Activated CD4-positive, alpha-beta memory T cell treated with anti-CD3 and anti-CD28 coated beads, Interleukin-2, amount 10 ng/mL, durations not matched to agents 7 days and 5 days (primary cell): Measurements from ENCODE around the gene SMIM5. TPM values are rescaled to one million over a fixed set of nuclear protein-coding genes. Genes with fewer than 3 reads are reported as not detected.
A peak's percentile ranks its signal among the peaks of the same experiment; 100 is the strongest.

Experiments used
- CTCF ChIA-PET: fragments of 350-600 bp; sonication (Branson Sonifier 250); formaldehyde crosslinking; loops from one replicate; lab custom pipeline; 2021; ENCODE audit warnings: antibody characterized with exemption, inconsistent platforms; lab: Charles Lee
- POLR2A ChIA-PET: fragments of 350-600 bp; sonication (Branson Sonifier 250); formaldehyde crosslinking; loops from one replicate; lab custom pipeline; 2021; ENCODE audit warnings: antibody characterized with exemption; lab: Charles Lee
- DNase-seq: peaks from one replicate; pipeline ENCODE4 v3.0.0-alpha.2; 2020
- H3K27ac Mint-ChIP-seq: one replicate; pipeline ENCODE4 v1.8.0; 2021; ENCODE audit warnings: mild to moderate bottlenecking, mixed read lengths
- H3K27me3 Mint-ChIP-seq: one replicate; pipeline ENCODE4 v1.8.0; 2021; ENCODE audit warnings: mixed read lengths
- H3K36me3 Mint-ChIP-seq: one replicate; pipeline ENCODE4 v1.8.0; 2021; ENCODE audit warnings: low read depth, mixed read lengths
- H3K4me1 Mint-ChIP-seq: one replicate; pipeline ENCODE4 v1.8.0; 2021; ENCODE audit warnings: mixed read lengths
- H3K4me3 Mint-ChIP-seq: one replicate; pipeline ENCODE4 v1.8.0; 2021; ENCODE audit warnings: mild to moderate bottlenecking, mixed read lengths
- H3K9me3 Mint-ChIP-seq: one replicate; pipeline ENCODE4 v1.8.0; 2021; ENCODE audit warnings: mixed read lengths
- total RNA-seq, 2 experiments: library from RNA; stranded (reverse); gene quantifications; one replicate each; pipeline ENCODE4 v1.2.3, GENCODE V29; 2021

The SMIM5 gene
- total RNA-seq, 2 experiments from 2014 or later, result not detected

DNA sequence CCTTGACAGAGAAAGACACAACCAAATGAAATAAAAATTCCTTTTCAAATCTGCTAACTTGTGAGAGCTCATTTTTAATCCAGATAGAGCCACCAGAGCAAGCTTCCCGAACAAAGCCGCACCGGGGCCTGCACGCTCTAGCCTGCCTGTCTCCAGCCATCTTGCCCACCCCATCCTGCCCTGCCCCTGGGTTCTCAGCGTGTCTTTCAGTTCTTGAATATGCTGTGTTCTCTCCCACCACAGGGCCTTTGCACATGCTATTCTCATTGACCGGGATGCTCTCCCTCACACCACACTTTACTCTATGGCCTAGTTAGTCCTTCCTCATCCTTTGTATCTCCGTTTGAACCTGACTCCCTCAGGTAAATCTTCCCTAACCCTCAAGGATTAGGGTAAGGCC, 14.7 kb downstream of the SMIM5 start:
- H3K4me1 Mint-ChIP-seq, result peaks cover 15% of the 10 kb centered on the region
- H3K36me3 Mint-ChIP-seq, result peaks cover 15% of the 10 kb centered on the region
- no peak overlapping the region for H3K27ac Mint-ChIP-seq
- no peaks in the 10 kb centered on the region for H3K27me3 Mint-ChIP-seq
- DNase-seq, result no peak
- no peak overlapping the region for H3K4me3 Mint-ChIP-seq
- ChIA-PET CTCF (interaction anchor here (0.7 kb wide), 1 partner anchor 24 kb away, joined by 3 read pairs; no protein-coding TSS in a partner anchor), POLR2A (interaction anchor here (1.1 kb wide), 1 partner anchor 19 kb away, joined by 7 read pairs; the partner anchor contains the start of genes RECQL5 and SAP30BP)
- no peaks in the 10 kb centered on the region for H3K9me3 Mint-ChIP-seq

DNA sequence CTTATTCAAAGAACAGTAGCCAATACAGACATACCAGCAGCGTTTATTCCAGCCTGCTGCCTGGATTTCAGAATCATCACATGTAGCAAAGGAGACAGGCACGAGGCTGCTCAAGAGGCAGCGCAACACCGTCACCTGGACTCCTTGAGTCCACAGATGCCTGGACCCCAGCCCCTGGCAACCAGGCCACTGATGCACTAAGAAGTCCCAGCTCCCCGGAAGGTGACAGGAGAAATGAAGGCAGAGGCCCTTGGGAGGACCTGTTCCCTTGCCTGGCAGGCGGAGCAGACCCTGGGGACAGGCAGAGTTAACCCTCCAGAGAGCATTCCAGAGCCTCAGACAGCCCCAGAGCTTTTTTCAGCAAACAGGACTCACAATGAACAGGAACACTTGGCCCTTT, 16.5 kb downstream of the SMIM5 start:
- Mint-ChIP-seq H3K9me3 (no peaks in the 10 kb centered on the region), H3K4me3 (no peak overlapping the region), H3K4me1 (peaks cover 15% of the 10 kb centered on the region), H3K27ac (no peak overlapping the region), H3K36me3 (peaks cover 15% of the 10 kb centered on the region), H3K27me3 (no peaks in the 10 kb centered on the region)
- CTCF ChIA-PET, result interaction anchor here (0.5 to 2.8 kb wide), 4 partner anchors 16 to 443 kb away, joined by 4 to 13 read pairs (median 6); partner anchors contain the start of gene SMIM5
- POLR2A ChIA-PET, result interaction anchor here (1.4 kb wide), 1 partner anchor 17 kb away, joined by 4 read pairs; the partner anchor contains the start of genes RECQL5 and SAP30BP
- no peak for DNase-seq

DNA sequence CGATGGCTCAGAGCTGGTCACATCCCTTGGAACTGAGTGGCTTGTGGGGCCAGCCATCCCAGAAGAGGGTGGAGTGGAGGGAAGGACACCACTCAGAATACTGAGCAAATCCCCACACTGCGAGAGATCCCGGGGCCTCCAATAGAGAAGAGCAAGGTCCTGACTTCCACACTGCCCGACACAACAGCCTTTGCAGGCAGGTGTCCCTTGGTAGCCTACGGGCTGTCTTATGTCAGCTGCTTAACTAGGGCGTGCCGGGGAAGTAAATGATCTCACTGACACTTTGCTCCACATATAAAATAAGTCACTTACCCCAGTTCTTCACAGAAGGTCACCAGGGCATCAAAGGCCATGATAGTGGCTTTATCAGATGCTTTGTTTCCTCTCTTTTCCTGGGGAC, 17.6 kb downstream of the SMIM5 start:
- DNase-seq, result no peak
- CTCF ChIA-PET, result interaction anchor here (2.8 kb wide), 1 partner anchor 18 kb away, joined by 13 read pairs; the partner anchor contains the start of gene SMIM5
- Mint-ChIP-seq H3K4me3 (no peak overlapping the region), H3K9me3 (no peaks in the 10 kb centered on the region), H3K27me3 (no peaks in the 10 kb centered on the region), H3K4me1 (peaks cover 10% of the 10 kb centered on the region), H3K27ac (no peak overlapping the region), H3K36me3 (peaks cover 15% of the 10 kb centered on the region)
- POLR2A ChIA-PET, result interaction anchor here (0.8 to 1.4 kb wide), 2 partner anchors 16 kb away, joined by 3 to 4 read pairs; partner anchors contain the start of genes RECQL5 and SAP30BP

DNA sequence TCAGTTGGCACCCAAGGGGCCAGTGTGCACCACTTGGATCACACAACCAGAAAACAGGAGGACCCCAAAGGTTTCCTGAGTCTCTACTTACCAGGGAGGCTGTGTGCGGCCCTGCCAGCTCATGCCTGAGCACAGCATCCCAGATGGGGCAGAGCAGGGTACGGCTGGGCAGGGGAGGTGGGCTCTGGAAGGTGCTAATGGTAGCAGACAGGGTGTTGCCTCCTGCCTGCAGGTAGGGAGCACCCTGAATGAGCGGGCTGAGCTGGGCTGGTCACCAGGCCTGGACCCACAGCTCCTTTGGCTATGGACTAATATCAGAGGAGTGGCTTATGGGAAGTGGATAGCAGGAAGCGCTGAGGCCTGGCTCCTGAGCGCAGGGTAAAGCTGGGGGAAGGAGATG, 19.1 kb downstream of the SMIM5 start:
- H3K27me3 Mint-ChIP-seq, result no peaks in the 10 kb centered on the region
- DNase-seq, result no peak
- H3K9me3 Mint-ChIP-seq, result no peaks in the 10 kb centered on the region
- H3K4me3 Mint-ChIP-seq, result no peak overlapping the region
- peaks cover 19% of the 10 kb centered on the region for H3K36me3 Mint-ChIP-seq
- peaks cover 2% of the 10 kb centered on the region for H3K4me1 Mint-ChIP-seq
- POLR2A ChIA-PET, result interaction anchor here (1.2 kb wide), 1 partner anchor 14 kb away, joined by 3 read pairs; the partner anchor contains the start of gene RECQL5
- H3K27ac Mint-ChIP-seq, result no peak overlapping the region
- CTCF ChIA-PET, result interaction anchor here (0.5 to 5.4 kb wide), 4 partner anchors 15 to 404 kb away, joined by 3 to 31 read pairs (median 7); partner anchors contain the start of genes RECQL5, SAP30BP and SMIM5

DNA sequence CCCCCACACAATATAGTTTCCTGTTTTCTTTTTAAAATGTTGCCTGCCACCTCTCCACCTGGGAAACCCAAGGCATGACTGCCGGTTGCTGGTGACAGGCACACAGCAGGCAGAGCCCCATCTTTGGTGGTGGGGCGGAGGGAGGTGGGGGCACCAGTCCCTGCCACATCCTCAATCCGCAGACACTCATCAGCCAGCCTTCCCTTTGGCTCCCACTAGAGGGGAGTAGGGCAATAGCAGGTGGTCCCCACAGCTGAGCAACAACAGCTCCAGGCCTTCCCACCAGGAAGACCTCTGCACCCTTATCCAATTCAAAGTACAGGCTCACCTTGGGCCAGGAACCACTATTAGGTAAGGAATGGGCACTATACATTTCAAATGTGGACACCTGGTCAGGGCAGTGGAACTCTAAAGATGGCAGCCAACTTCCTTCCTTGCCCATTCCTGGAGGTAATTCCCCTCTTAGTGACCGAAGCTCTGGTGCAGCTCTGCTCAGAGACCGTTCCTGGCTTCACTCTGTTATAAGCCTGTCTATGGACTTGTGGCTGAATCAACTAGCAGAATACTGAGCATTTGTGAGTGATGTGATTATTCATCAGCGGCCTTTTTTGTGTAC, 19.8 kb downstream of the SMIM5 start:
- Mint-ChIP-seq H3K9me3 (no peaks in the 10 kb centered on the region), H3K4me1 (peaks cover 2% of the 10 kb centered on the region), H3K4me3 (no peak overlapping the region), H3K27me3 (no peaks in the 10 kb centered on the region), H3K27ac (peak overlapping the region; percentile 42), H3K36me3 (peaks cover 20% of the 10 kb centered on the region)
- no peak for DNase-seq
- POLR2A ChIA-PET, result interaction anchor here (1.2 kb wide), 1 partner anchor 14 kb away, joined by 3 read pairs; the partner anchor contains the start of gene RECQL5
- CTCF ChIA-PET, result interaction anchor here (0.6 to 5.4 kb wide), 5 partner anchors 14 to 192 kb away, joined by 3 to 31 read pairs (median 5); partner anchors contain the start of genes RECQL5, SAP30BP and SMIM5

DNA sequence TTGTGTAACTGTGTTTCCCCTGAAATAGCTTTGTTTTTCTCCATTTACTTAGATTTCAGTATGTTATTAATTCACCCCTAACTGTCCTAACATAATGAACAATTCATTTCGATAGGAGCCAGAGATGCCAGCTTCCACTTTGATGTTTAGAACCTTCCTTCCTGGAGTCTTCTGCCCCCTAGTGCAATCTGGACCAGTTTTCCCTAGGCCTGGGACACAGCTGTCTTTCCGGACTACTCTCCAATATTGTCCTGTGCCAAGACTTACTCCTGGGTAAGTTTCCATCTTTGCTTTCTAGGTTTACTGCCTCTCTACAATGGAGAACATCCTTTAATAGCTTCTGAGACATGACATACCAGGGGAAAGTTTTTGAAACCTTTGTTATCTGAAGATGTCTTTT, 20.9 kb downstream of the SMIM5 start:
- Mint-ChIP-seq H3K36me3 (peaks cover 15% of the 10 kb centered on the region), H3K9me3 (no peaks in the 10 kb centered on the region), H3K4me3 (no peak overlapping the region), H3K27me3 (no peaks in the 10 kb centered on the region), H3K4me1 (peaks cover 2% of the 10 kb centered on the region), H3K27ac (no peak overlapping the region)
- ChIA-PET POLR2A (interaction anchor here (0.6 to 1.2 kb wide), 3 partner anchors 8 to 198 kb away, joined by 3 read pairs; partner anchors contain the start of genes RECQL5, SAP30BP and TMEM94), CTCF (interaction anchor here (1.0 to 5.4 kb wide), 5 partner anchors 8 to 99 kb away, joined by 3 to 31 read pairs (median 6); partner anchors contain the start of gene SMIM5)
- no peak for DNase-seq

DNA sequence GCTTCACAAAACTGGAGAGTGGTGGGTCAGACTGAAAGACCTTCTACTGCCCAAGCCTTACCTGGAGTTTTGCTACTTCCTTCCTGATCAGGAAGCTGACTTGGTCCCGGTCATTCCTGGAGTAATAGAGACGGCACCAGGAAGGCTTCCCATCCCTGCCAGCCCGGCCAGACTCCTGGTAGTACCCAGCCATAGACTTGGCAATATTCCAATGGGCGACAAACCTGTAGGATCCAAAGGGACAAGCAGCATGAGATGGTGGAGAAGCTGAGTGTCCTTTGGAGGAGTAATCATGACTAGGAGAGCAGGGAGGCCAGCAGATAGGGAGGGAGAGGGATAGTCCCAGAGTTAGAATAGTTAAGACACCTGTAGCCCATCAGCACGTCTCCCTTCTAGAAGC, 25.0 kb downstream of the SMIM5 start:
- Mint-ChIP-seq H3K4me3 (no peak overlapping the region), H3K27me3 (no peaks in the 10 kb centered on the region), H3K36me3 (peaks cover 11% of the 10 kb centered on the region), H3K4me1 (no peaks in the 10 kb centered on the region), H3K9me3 (no peaks in the 10 kb centered on the region), H3K27ac (no peak overlapping the region)
- no peak for DNase-seq
- POLR2A ChIA-PET, result interaction anchor here (1.0 to 3.8 kb wide), 2 partner anchors 8 to 9 kb away, joined by 3 to 24 read pairs; partner anchors contain the start of genes RECQL5 and SAP30BP
- CTCF ChIA-PET, result interaction anchor here (1.0 to 1.9 kb wide), 5 partner anchors 8 to 91 kb away, joined by 3 to 5 read pairs (median 3); partner anchors contain the start of genes RECQL5 and SMIM5

DNA sequence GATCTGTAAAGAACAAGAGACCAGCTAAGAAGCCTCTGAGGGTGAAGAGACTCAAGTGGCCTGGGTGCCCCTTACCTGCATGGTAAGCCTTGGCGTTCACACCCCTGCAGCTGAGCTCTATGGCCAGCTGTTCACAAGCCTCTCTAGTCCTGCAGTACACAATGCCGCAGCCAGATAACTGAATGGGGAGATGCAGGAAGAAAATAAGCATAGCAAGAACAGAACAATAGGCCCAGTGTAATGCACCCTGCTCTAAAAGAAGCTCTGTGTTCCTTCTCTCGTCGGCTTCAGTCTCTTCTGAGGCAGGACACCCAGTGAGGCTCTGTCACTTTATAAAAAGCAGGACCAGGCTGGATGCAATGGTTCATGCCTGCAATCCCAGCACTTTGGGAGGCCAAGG, 28.3 kb downstream of the SMIM5 start:
- no peak overlapping the region for H3K27ac Mint-ChIP-seq
- CTCF ChIA-PET, result interaction anchor here (1.2 kb wide), 1 partner anchor 29 kb away, joined by 5 read pairs; no protein-coding TSS in a partner anchor

DNA sequence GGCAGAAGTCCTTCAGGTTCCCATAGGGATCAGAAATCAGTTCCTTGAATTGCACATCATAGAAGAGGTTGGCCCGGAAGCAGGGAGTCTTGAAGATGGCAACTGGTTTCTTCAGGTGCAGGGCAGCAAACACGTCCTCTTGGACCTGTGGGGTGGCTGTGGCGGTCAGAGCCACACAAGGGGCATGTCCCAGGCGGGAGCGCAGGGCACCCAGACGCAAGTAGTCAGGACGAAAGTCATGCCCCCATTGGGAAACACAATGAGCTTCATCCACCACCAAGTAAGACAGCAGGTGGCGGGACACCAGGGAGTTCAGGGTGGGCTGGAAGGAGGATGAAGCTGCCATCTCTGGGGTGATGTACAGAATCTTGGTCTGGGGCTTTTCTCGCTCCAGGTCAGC, 29.3 kb downstream of the SMIM5 start:
- H3K4me1 Mint-ChIP-seq, result peaks cover 17% of the 10 kb centered on the region
- DNase-seq, result no peak
- no peaks in the 10 kb centered on the region for H3K9me3 Mint-ChIP-seq
- ChIA-PET CTCF (interaction anchor here (1.0 kb wide), 1 partner anchor 85 kb away, joined by 3 read pairs; no protein-coding TSS in a partner anchor), POLR2A (no interaction called here)
- H3K4me3 Mint-ChIP-seq, result no peak overlapping the region
- H3K27me3 Mint-ChIP-seq, result no peaks in the 10 kb centered on the region
- H3K27ac Mint-ChIP-seq, result no peak overlapping the region
- H3K36me3 Mint-ChIP-seq, result peaks cover 13% of the 10 kb centered on the region

More for the DNA sequence above, 28.3 kb downstream of the SMIM5 start:
- H3K4me3 Mint-ChIP-seq, result no peak overlapping the region
- H3K4me1 Mint-ChIP-seq, result peaks cover 17% of the 10 kb centered on the region
- DNase-seq, result no peak
- peaks cover 18% of the 10 kb centered on the region for H3K36me3 Mint-ChIP-seq
- no peaks in the 10 kb centered on the region for H3K9me3 Mint-ChIP-seq
- POLR2A ChIA-PET, result no interaction called here
- no peaks in the 10 kb centered on the region for H3K27me3 Mint-ChIP-seq

DNA sequence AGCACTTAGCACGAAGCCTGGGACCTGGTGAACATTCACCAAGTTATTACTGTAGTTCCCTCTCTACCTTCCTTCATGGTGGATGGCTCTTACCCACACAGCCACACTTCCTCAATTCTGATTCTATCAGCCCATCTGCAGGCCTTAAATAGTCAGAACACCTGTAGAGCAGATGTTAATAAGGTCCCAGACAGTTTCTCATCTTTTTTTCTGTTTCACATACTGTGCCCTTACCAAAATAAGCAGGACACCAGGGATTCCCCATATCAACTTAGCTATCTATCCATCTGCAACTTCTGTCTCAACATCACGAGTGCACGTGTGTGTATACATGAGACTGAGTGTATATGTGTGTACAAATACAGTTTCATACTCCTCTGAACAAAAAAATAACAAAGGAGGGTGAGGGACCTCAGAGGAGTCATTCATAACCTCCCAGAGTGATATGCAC, 30.9 kb downstream of the SMIM5 start:
- Mint-ChIP-seq H3K27ac (no peak overlapping the region), H3K27me3 (no peaks in the 10 kb centered on the region), H3K9me3 (no peaks in the 10 kb centered on the region), H3K4me3 (no peak overlapping the region), H3K4me1 (peaks cover 17% of the 10 kb centered on the region), H3K36me3 (peaks cover 20% of the 10 kb centered on the region)
- ChIA-PET POLR2A (no interaction called here), CTCF (no interaction called here)
- no peak for DNase-seq

DNA sequence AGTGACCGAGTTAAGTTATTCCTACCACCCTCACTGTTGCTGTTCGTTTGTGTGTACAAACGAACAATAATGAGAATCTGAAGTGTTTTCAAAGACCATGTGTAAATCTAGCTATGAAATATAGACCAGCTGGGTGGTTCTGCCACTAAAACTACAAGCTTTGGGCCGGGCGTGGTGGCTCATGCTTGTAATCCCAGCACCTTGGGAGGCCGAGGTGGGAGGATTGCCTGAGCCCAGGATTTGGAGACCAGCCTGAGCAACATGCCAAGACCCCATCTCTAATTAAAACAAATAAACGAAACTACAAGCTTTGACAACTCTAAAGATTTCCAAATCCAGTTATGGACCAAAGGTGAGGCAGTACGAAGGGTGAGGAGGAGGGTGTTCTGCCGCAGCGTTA, 32.7 kb downstream of the SMIM5 start:
- Mint-ChIP-seq H3K27ac (peak overlapping the region; percentile 23), H3K36me3 (peaks cover 30% of the 10 kb centered on the region), H3K9me3 (no peaks in the 10 kb centered on the region), H3K4me1 (peaks cover 26% of the 10 kb centered on the region), H3K4me3 (peak overlapping the region; percentile 55), H3K27me3 (no peaks in the 10 kb centered on the region)
- CTCF ChIA-PET, result interaction anchor here (1.0 to 3.5 kb wide), 10 partner anchors 8 to 377 kb away, joined by 3 to 20 read pairs (median 4); partner anchors contain the start of gene SLC25A19
- no peak for DNase-seq
- POLR2A ChIA-PET, result interaction anchor here (0.9 to 2.7 kb wide), 18 partner anchors 9 to 376 kb away, joined by 3 to 27 read pairs (median 6); partner anchors contain the start of genes SLC25A19, SMIM5, TMEM94 and TSEN54

DNA sequence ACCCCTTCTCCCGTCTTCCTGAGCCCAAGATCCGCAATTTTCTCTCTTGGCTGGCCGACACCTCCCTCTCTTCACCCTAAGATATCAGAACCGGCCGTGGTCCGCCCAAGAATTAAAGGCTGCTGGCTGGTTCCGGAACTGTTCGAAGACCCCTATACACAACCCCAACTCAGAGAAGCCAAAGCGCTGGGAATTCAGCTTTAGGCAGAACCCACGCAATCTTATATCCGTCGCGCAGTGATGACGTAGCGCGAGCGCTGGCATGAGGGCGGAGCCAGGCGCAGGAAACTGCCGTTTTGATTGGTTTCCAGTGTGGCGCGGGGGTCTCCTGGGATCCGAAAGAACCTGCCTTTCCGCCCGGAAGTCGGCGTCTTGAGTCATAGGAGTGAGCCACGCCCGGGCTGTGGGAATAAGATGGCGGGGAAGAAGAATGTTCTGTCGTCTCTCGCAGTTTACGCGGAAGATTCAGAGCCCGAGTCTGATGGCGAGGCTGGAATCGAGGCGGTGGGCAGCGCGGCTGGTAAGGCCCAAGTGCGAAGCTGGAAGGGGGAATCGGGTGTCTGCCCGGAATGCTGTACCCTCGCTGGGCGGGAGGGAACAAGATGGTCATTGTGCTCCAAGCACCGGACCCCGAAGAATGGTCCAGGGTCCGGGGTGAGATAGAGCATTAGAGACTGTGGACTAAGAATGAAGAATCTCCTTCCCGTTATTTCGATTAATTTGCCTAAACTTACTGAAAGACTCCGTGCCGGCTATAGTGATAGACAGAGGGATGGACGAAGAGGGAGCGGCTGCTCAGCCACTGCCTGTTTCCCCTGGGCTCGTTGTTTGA, 33.9 kb downstream of the SMIM5 start, which contains the start of the genes RECQL5 and SAP30BP:
Gene RECQL5 (minus strand): TSS at position 196 of the 832 bp plus-strand sequence. CDS start 597 bp downstream, outside the sequence.
Gene SAP30BP (plus strand): TSS at position 380 of the 832 bp plus-strand sequence. CDS start 35 bp downstream, at position 415.
- DNase-seq, result peak; percentile 98
- no peaks in the 10 kb centered on the region for H3K27me3 Mint-ChIP-seq
- CTCF ChIA-PET, result interaction anchor here (0.8 to 3.5 kb wide), 9 partner anchors 9 to 378 kb away, joined by 3 to 20 read pairs (median 5); partner anchors contain the start of gene SLC25A19
- peaks cover 35% of the 10 kb centered on the region for H3K36me3 Mint-ChIP-seq
- H3K9me3 Mint-ChIP-seq, result no peaks in the 10 kb centered on the region
- H3K27ac Mint-ChIP-seq, result peak within 1 kb of the TSS; percentile 23
- H3K4me1 Mint-ChIP-seq, result peaks cover 28% of the 10 kb centered on the region
- POLR2A ChIA-PET, result interaction anchor here (0.5 to 2.7 kb wide), 33 partner anchors 10 to 406 kb away, joined by 3 to 27 read pairs (median 4); partner anchors contain the start of genes GGA3, MRPS7, SLC25A19 and SMIM5
- peak within 1 kb of the TSS; percentile 55 for H3K4me3 Mint-ChIP-seq
